ENCODE measurements around the gene NRF1.
"Not testable (repeated sequence)": the region's sequence is repeated elsewhere in the genome, so short reads cannot be mapped to it uniquely, and the experiment has no call there.

NRF1 gene

GRCh38 chr7:129574487-129574886, 37.0 kb upstream of the NRF1 start:
- DNase-seq (ENCODE audit: low spot score): no peak
- TF ChIP-seq, protein P1, sequence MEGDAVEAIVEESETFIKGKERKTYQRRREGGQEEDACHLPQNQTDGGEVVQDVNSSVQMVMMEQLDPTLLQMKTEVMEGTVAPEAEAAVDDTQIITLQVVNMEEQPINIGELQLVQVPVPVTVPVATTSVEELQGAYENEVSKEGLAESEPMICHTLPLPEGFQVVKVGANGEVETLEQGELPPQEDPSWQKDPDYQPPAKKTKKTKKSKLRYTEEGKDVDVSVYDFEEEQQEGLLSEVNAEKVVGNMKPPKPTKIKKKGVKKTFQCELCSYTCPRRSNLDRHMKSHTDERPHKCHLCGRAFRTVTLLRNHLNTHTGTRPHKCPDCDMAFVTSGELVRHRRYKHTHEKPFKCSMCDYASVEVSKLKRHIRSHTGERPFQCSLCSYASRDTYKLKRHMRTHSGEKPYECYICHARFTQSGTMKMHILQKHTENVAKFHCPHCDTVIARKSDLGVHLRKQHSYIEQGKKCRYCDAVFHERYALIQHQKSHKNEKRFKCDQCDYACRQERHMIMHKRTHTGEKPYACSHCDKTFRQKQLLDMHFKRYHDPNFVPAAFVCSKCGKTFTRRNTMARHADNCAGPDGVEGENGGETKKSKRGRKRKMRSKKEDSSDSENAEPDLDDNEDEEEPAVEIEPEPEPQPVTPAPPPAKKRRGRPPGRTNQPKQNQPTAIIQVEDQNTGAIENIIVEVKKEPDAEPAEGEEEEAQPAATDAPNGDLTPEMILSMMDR (IDR thresholded peaks at IDR 0.05; ENCODE audit: extremely low read depth, missing control alignments): no peak

DNA sequence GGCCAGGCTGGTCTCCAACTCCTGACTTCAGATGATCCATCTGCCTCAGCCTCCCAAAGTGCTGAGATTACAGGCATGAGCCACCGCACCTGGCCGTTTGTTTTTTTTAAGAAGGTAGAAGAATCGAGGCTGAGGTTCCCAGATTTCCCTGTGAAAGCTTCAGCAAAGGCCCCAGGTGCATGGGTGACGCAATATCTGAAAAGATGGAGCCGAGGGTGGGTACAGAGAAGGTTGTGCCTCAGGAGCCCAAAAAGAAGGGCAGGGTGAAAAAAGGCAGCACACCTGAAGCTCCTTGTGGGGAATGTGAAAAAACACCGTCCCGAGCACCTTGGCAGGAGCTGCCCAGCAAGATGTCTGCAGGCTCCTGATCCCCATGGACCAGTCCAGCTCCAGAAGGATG, 35.8 kb upstream of the NRF1 start:
- DNase-seq (ENCODE audit: low spot score): no peak
- TF ChIP-seq, protein P1 (IDR thresholded peaks at IDR 0.05; ENCODE audit: extremely low read depth, missing control alignments): no peak

DNA sequence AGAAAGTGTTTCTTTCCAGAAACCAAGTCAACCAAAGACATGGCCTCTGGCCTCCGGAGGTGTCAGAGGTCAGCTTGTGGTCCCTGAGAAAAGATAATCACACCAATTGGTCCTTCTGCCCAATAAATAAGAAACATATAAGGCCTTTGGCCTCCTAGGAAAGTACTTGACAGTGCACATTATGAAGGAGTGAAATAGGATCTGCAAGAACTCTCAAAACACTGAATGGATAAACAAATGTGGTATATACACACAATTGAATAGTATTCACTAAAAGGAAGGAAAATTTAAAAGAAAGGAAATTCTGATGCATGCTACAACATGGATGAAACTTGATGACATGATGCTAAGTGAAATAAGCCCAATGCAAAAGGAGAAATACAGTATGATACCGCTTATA, 35.4 kb upstream of the NRF1 start:
- TF ChIP-seq, protein P1 (IDR thresholded peaks at IDR 0.05; ENCODE audit: extremely low read depth, missing control alignments): no peak
- no peak for DNase-seq (ENCODE audit: low spot score)

DNA sequence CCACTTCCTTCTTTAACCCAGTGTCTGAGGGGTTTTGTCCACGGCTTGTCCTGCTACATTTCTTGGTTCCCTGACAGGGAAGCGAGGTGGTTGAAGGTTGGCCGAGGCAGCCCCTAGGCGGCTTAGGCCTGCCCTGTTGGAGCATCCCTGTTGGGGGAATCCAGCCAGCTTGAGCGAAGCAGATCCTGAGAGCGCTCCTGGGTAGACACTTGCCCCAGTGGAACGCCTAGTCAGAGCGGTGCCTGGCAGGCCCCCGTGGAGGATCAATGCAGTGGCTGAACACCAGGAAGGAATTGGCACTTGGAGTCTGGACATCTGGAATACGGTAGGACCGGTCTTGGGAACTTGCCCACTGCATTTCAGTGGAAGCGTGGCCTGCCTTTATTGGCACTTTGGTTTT, 32.7 kb upstream of the NRF1 start:
- TF ChIP-seq, protein P1 (IDR thresholded peaks at IDR 0.05; ENCODE audit: extremely low read depth, missing control alignments): no peak
- no peak for DNase-seq (ENCODE audit: low spot score)

- DNase-seq (ENCODE audit: low spot score): not testable (repeated sequence)
Measured at GRCh38 chr7:129586179-129586578, 25.3 kb upstream of the NRF1 start.

DNA sequence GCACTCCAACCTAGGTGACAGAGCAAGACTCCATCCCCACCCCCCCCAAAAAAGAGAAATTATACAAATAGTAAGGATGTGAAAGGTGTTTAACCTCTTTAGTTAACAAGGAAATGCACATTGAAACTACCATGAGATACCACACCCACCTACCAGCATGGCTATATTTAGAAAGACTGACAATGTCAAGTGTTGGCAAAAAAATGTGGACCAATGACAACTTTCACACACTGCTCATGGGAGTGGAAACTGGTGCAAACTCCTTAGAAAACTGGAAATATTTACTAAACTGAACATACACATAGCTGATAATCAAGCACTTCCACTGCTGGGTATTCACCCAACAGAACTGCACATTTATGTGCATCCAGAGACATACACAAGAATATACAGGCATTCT, 23.3 kb upstream of the NRF1 start:
- TF ChIP-seq, protein P1 (IDR thresholded peaks at IDR 0.05; ENCODE audit: extremely low read depth, missing control alignments): no peak
- no peak for DNase-seq (ENCODE audit: low spot score)

- no peak for DNase-seq (ENCODE audit: low spot score)
- TF ChIP-seq, protein P1 (IDR thresholded peaks at IDR 0.05; ENCODE audit: extremely low read depth, missing control alignments): no peak
Measured at GRCh38 chr7:129591868-129592267, 19.7 kb upstream of the NRF1 start.

DNA sequence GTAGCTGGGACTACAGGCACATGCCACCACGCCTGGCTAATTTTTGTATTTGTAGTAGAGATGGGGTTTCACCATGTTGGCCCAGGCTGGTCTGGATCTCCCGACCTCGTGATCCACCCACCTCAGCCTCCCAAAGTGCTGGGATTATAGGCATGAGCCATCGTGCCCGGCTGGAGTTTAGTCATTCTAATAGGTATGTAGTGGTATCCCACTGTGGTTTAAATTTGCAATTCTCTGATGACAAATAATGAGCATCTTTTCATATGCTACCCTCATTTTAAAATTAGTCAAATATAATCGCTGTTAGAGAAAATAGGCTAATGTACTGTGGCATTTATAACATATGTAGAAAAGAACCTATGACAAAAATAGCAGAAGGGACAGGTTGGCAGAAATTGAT, 15.1 kb upstream of the NRF1 start:
- not testable (repeated sequence) for DNase-seq (ENCODE audit: low spot score)

DNA sequence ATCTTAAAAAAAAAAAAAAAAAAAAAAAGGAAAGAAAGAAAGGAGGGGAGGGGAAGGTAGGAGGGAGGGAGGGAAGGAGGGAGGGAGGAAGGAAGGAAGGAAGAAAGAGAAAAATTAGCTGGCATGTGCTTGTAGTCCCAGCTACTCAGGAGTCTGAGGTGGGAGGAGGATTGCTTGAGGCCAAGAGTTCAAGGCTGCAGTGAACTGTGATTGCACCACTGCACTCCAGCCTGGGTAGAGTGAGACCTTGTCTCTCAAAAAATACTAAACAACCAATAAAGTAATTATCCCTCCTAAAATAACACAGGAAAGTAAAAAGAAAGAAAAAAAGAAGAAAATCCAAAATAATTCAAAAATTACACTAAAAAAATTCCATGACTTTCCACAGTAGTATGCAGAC, 13.8 kb upstream of the NRF1 start:
- TF ChIP-seq, protein P1 (IDR thresholded peaks at IDR 0.05; ENCODE audit: extremely low read depth, missing control alignments): no peak
- no peak for DNase-seq (ENCODE audit: low spot score)
